Esophagus muscularis mucosa (tissue), 4 donors: Measurements from ENCODE around the gene STX8. TPM values are rescaled to one million over a fixed set of nuclear protein-coding genes. Genes with fewer than 3 reads are reported as not detected.

Source experiments
- DNase-seq: peaks from one replicate; pipeline ENCODE4 v3.0.0-alpha.2; 2017; ENCODE audit errors: extremely low spot score
- H3K27ac ChIP-seq, 4 donors: fragments of 200-600 bp; sonication (generic); replicated peaks in 1 of 4; 1 replicate in 3 of 4; 2 replicates in 1 of 4; pipeline ENCODE4 v1.5.1; 2016 to 2019; ENCODE audit warnings: mild to moderate bottlenecking in 1 of 4
- H3K27me3 ChIP-seq, 4 donors: fragments of 200-600 bp; sonication (generic); one replicate each; pipeline versions ENCODE4 v1.5.1 to v1.6.0; 2016 to 2019
- H3K36me3 ChIP-seq, 4 donors: fragments of 200-600 bp; sonication (generic); one replicate each; pipeline ENCODE4 v1.5.1; 2016 to 2019
- H3K4me1 ChIP-seq, 4 donors: fragments of 200-600 bp; sonication (generic); one replicate each; pipeline ENCODE4 v1.5.1; 2016 to 2019
- H3K4me3 ChIP-seq, 4 donors: fragments of 200-600 bp; sonication (generic); 1 replicate in 2 of 4; 2 replicates in 2 of 4; pipeline ENCODE4 v1.5.1; 2016 to 2019; ENCODE audit warnings: mild to moderate bottlenecking in 4 of 4, moderate library complexity in 1 of 4
- H3K9me3 ChIP-seq, 4 donors: fragments of 200-600 bp; sonication (generic); 1 replicate in 3 of 4; 2 replicates in 1 of 4; pipeline ENCODE4 v1.5.1; 2016 to 2019
- EP300 ChIP-seq: sonication (generic); formaldehyde crosslinking; IDR thresholded peaks from one replicate; pipeline ENCODE4 v1.6.1; 2017; ENCODE audit warnings: antibody characterized with exemption
- POLR2A ChIP-seq: fragments of 450-650 bp; IDR thresholded peaks from one replicate; pipeline ENCODE4 v1.6.1; 2017; ENCODE audit warnings: antibody characterized with exemption, moderate library complexity, mild to moderate bottlenecking, low read depth
- POLR2AphosphoS5 ChIP-seq, 2 donors: sonication (generic); formaldehyde crosslinking; IDR thresholded peaks; one replicate each; pipeline ENCODE4 v1.6.1; 2017; ENCODE audit warnings: antibody characterized with exemption in 2 of 2
- WGBS: methylation state at CpG from one replicate; pipeline ENCODE4 v1.1.5; 2018; 5-methylcytosine and 5-hydroxymethylcytosine counted together
- intact Hi-C: fragments of 100-400 bp; cut with DNase I; formaldehyde crosslinking; loops from one replicate; pipeline ENCODE4 v1.15.1; 2023
- total RNA-seq, 4 donors: library from RNA; depleted of rRNA; stranded (reverse); fragments of >200 nt; gene quantifications; one replicate each; pipeline versions ENCODE4 v1.1.0 to v1.2.1, GENCODE V29; 2016
- TF ChIP-seq, protein P1 (sequence below), 3 experiments: fragments of 200-600 bp in 2 of 3; fragments of 450-650 bp in 1 of 3; sonication (generic) in 2 of 3; IDR thresholded peaks; one replicate each; pipeline ENCODE4 v1.5.1; 2017 to 2019; ENCODE audit warnings: antibody characterized with exemption in 3 of 3, mild to moderate bottlenecking in 2 of 3, moderate library complexity in 1 of 3

Gene STX8
- total RNA-seq, 4 donors from 2014 or later: 83.9 to 104 (median 94.5) TPM

DNA sequence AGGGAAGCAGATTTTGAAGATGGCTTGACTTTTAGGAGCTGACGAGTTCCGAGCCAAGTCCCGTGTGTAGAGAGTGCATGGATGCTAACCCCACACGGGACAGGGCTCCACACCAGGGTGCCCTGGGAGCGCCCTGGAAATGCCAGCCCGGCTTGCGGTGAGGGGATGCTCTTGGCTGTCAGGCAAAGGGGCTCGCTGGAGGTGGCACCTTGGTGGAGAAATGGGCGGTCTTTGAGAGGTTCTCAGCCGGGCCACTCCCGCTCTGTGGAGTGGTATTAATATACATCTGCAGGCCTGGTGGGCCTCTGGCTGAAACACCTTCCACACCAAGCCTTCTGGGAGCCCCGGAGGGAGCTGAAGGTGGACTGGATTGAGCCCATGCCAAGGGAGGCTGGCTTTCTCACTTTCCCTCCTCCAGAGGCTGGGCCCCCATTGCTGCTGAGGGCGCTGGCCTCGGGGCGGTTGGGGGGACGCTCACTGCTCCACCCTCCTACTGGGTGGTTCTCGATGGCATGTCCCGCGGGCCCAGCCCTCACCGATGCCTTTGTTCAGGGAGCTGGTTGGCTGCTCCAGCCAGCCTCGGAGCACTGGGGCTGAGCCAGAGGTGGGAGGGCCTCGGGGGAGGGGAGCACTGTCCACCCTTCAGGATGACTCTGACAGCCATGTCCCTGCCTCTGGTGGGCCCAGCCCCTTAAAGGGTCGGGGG is 344.0 kb downstream of the STX8 start:
- TF ChIP-seq, protein P1, sequence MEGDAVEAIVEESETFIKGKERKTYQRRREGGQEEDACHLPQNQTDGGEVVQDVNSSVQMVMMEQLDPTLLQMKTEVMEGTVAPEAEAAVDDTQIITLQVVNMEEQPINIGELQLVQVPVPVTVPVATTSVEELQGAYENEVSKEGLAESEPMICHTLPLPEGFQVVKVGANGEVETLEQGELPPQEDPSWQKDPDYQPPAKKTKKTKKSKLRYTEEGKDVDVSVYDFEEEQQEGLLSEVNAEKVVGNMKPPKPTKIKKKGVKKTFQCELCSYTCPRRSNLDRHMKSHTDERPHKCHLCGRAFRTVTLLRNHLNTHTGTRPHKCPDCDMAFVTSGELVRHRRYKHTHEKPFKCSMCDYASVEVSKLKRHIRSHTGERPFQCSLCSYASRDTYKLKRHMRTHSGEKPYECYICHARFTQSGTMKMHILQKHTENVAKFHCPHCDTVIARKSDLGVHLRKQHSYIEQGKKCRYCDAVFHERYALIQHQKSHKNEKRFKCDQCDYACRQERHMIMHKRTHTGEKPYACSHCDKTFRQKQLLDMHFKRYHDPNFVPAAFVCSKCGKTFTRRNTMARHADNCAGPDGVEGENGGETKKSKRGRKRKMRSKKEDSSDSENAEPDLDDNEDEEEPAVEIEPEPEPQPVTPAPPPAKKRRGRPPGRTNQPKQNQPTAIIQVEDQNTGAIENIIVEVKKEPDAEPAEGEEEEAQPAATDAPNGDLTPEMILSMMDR (IDR thresholded peaks at IDR 0.05): no peak
- no peak for TF ChIP-seq EP300
- TF ChIP-seq POLR2A: no peak
- TF ChIP-seq POLR2AphosphoS5 (IDR thresholded peaks at IDR 0.05): no peak
- H3K4me1 ChIP-seq: peaks cover 5 to 72% (median 62%) of the 10 kb centered on the region in 4 donors
- no peak for DNase-seq
- 85% methylated on average over 4 of the region's 23 CpGs for WGBS
- H3K27ac ChIP-seq: peak overlapping the region; percentile 44 to 85 (median 73)
- no peaks in the 10 kb centered on the region for H3K9me3 ChIP-seq
- H3K27me3 ChIP-seq: no peaks in the 10 kb centered on the region
- H3K4me3 ChIP-seq: no peak overlapping the region
- intact Hi-C loops: no loop called here
- H3K36me3 ChIP-seq: peaks cover 0 to 3% (median 0%) of the 10 kb centered on the region in 4 donors

DNA sequence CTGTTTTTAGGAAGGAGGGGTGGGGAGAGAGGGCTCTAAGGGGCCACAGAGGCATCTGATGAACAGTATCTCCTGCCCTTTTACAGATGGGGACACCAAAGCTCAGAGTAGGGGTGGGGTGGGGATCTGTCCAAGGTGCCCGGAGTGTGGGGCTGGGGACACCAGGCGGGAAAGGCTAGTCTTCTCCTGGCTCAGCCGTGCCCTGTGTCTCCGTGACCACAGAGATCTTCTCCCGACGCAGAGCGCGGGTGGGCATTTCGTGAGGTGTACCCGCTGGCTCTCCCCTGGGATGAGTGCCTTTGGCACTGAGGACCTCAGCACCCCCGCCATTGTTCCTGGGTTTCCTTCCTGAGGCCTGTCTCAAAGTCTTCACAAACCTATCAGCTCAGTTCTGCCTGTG is 344.8 kb downstream of the STX8 start:
- Histone ChIP-seq H3K4me3 (no peak overlapping the region), H3K27me3 (no peaks in the 10 kb centered on the region), H3K9me3 (no peaks in the 10 kb centered on the region), H3K27ac (peak overlapping the region in 3 of 4 donors; percentile 63 to 85 (median 83)), H3K4me1 (peaks cover 5 to 69% (median 59%) of the 10 kb centered on the region in 4 donors), H3K36me3 (peaks cover 0 to 4% (median 0%) of the 10 kb centered on the region in 4 donors)
- TF ChIP-seq EP300 (no peak), POLR2A (no peak), POLR2AphosphoS5 (IDR thresholded peaks at IDR 0.05) (no peak)
- TF ChIP-seq, protein P1 (IDR thresholded peaks at IDR 0.05): no peak
- intact Hi-C loops: no loop called here
- DNase-seq: no peak
- 98% methylated on average over 11 of the region's 11 CpGs for WGBS

DNA sequence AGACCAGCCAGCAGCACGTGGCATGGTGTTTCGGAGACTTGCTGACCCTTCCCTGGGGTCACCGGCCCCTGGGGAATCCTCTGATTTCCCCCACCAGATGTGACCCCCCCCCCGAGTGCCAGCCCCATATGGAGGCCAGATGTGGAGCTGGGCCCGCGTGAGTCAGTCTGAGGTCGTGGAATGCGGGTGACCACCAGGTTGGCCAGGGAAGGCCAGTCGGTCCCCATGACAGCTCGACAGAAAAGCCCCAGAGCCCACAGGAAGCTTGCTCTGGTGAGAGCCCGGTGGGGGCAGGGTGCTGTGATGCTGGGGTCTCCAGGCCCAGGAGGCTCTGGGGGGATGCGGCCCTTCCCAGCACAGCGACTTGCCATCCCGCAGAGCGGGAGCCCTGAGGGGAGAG is 345.3 kb downstream of the STX8 start:
- intact Hi-C loops: no loop called here
- DNase-seq: no peak
- peaks cover 5 to 70% (median 62%) of the 10 kb centered on the region in 4 donors for H3K4me1 ChIP-seq
- TF ChIP-seq, protein P1 (IDR thresholded peaks at IDR 0.05): no peak
- WGBS: 70% methylated on average over 6 of the region's 15 CpGs
- no peaks in the 10 kb centered on the region for H3K27me3 ChIP-seq
- no peaks in the 10 kb centered on the region for H3K9me3 ChIP-seq
- H3K36me3 ChIP-seq: peaks cover 0 to 4% (median 0%) of the 10 kb centered on the region in 4 donors
- no peak overlapping the region for H3K4me3 ChIP-seq
- H3K27ac ChIP-seq: peak overlapping the region; percentile 40 to 85 (median 73)

DNA sequence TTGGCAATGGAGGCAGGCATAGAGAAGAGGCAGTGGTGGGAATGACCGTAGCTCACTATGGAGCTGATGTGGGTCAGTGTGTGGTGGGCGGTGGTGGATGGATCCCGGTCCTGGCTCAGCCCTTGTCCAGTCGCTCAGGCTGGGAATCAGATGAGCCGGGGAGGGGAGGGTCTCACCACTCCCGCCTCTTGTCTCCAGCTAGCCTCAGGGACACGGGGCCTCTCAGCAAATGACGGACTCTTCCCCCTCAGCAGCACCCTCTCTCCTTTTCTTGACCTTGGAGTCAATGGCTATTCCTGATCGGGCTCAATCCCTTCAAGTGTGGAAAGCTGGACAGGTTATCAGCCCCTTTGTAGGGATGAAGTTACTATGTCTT is 345.8 kb downstream of the STX8 start:
- H3K9me3 ChIP-seq: no peaks in the 10 kb centered on the region
- TF ChIP-seq POLR2AphosphoS5 (IDR thresholded peaks at IDR 0.05): no peak
- TF ChIP-seq, protein P1 (IDR thresholded peaks at IDR 0.05): no peak
- no peak for TF ChIP-seq EP300
- TF ChIP-seq POLR2A: no peak
- no peak overlapping the region for H3K4me3 ChIP-seq
- H3K4me1 ChIP-seq: peaks cover 5 to 74% (median 67%) of the 10 kb centered on the region in 4 donors
- intact Hi-C loops: no loop called here
- H3K36me3 ChIP-seq: peaks cover 0 to 4% (median 0%) of the 10 kb centered on the region in 4 donors
- 88% methylated on average over 9 of the region's 9 CpGs for WGBS
- no peak for DNase-seq
- H3K27ac ChIP-seq: peak overlapping the region; percentile 40 to 85 (median 73)
- H3K27me3 ChIP-seq: no peaks in the 10 kb centered on the region
